KG1 (cell line): ENCODE measurements around the gene ZNF582.
"Not testable (repeated sequence)": the region's sequence is repeated elsewhere in the genome, so short reads cannot be mapped to it uniquely, and the experiment has no call there.

ENCODE experiments used
- DNase-seq: peaks from one replicate; lab custom pipeline; 2025; lab: John Stamatoyannopoulos, UW

Gene ZNF582

GRCh38 chr19:56351208-56351607, 42.1 kb downstream of the ZNF582 start:
- no peak for DNase-seq

- DNase-seq, result peak; percentile 62
These were observed 42.8 kb downstream of the ZNF582 start for GRCh38 chr19:56350416-56351045.

GRCh38 chr19:56348289-56348877, 45.0 kb downstream of the ZNF582 start:
- DNase-seq, result peak; percentile 9

- DNase-seq, result no peak
These were observed 46.1 kb downstream of the ZNF582 start for GRCh38 chr19:56347163-56347778.

GRCh38 chr19:56341948-56342347, 51.4 kb downstream of the ZNF582 start:
- DNase-seq, result no peak

GRCh38 chr19:56339031-56339430, 54.3 kb downstream of the ZNF582 start:
- DNase-seq, result not testable (repeated sequence)

- DNase-seq, result not testable (repeated sequence)
These were observed 56.3 kb downstream of the ZNF582 start for GRCh38 chr19:56337077-56337476.

- not testable (repeated sequence) for DNase-seq
These were observed 58.0 kb downstream of the ZNF582 start for GRCh38 chr19:56335371-56335770.

- DNase-seq, result peak; percentile 46
These were observed 59.8 kb downstream of the ZNF582 start for GRCh38 chr19:56333506-56333905.
